ENCODE measurements around the gene FLCN.

Gene FLCN

GRCh38 chr17:17180741-17181525, 56.0 kb downstream of the FLCN start:
- H3K4me1 Mint-ChIP-seq, result peaks cover 95% of the 10 kb centered on the region
- no peak for DNase-seq
- H3K9me3 Mint-ChIP-seq, result no peaks in the 10 kb centered on the region
- H3K36me3 Mint-ChIP-seq, result peaks cover 77% of the 10 kb centered on the region
- H3K27me3 Mint-ChIP-seq, result no peaks in the 10 kb centered on the region
- CTCF ChIA-PET, result interaction anchor here (1.3 kb wide), 1 partner anchor 25 kb away, joined by 4 read pairs; no protein-coding TSS in a partner anchor
- peak overlapping the region; percentile 97 for H3K27ac Mint-ChIP-seq
- H3K4me3 Mint-ChIP-seq, result peak overlapping the region; percentile 84

- CTCF ChIA-PET, result interaction anchor here (1.5 kb wide), 1 partner anchor 24 kb away, joined by 4 read pairs; no protein-coding TSS in a partner anchor
- Mint-ChIP-seq H3K4me3 (peak overlapping the region; percentile 74), H3K9me3 (no peaks in the 10 kb centered on the region), H3K27ac (peak overlapping the region; percentile 97), H3K27me3 (no peaks in the 10 kb centered on the region), H3K4me1 (peaks cover 95% of the 10 kb centered on the region), H3K36me3 (peaks cover 72% of the 10 kb centered on the region)
- peak; percentile 66 for DNase-seq
These were observed 56.8 kb downstream of the FLCN start for GRCh38 chr17:17180141-17180603.

GRCh38 chr17:17179371-17179827, 57.6 kb downstream of the FLCN start:
- peak; percentile 50 for DNase-seq
- Mint-ChIP-seq H3K4me1 (peaks cover 94% of the 10 kb centered on the region), H3K4me3 (peak overlapping the region; percentile 74), H3K36me3 (peaks cover 71% of the 10 kb centered on the region), H3K9me3 (no peaks in the 10 kb centered on the region), H3K27me3 (no peaks in the 10 kb centered on the region), H3K27ac (peak overlapping the region; percentile 97)
- CTCF ChIA-PET, result interaction anchor here (1.5 kb wide), 1 partner anchor 24 kb away, joined by 4 read pairs; no protein-coding TSS in a partner anchor

GRCh38 chr17:17177176-17177575, 59.8 kb downstream of the FLCN start:
- no peaks in the 10 kb centered on the region for H3K9me3 Mint-ChIP-seq
- H3K27ac Mint-ChIP-seq, result peak overlapping the region; percentile 97
- H3K4me3 Mint-ChIP-seq, result peak overlapping the region; percentile 60
- H3K4me1 Mint-ChIP-seq, result peaks cover 93% of the 10 kb centered on the region
- CTCF ChIA-PET, result interaction anchor here (1.3 kb wide), 1 partner anchor 27 kb away, joined by 4 read pairs; no protein-coding TSS in a partner anchor
- H3K27me3 Mint-ChIP-seq, result no peaks in the 10 kb centered on the region
- peaks cover 76% of the 10 kb centered on the region for H3K36me3 Mint-ChIP-seq
- DNase-seq, result peak; percentile 49

GRCh38 chr17:17176341-17176740, 60.6 kb downstream of the FLCN start:
- Mint-ChIP-seq H3K27me3 (no peaks in the 10 kb centered on the region), H3K4me3 (peak overlapping the region; percentile 73), H3K27ac (peak overlapping the region; percentile 97), H3K9me3 (no peaks in the 10 kb centered on the region), H3K4me1 (peaks cover 92% of the 10 kb centered on the region), H3K36me3 (peaks cover 75% of the 10 kb centered on the region)
- CTCF ChIA-PET, result interaction anchor here (1.5 to 2.5 kb wide), 2 partner anchors 21 to 35 kb away, joined by 5 to 6 read pairs; no protein-coding TSS in a partner anchor
- DNase-seq, result peak; percentile 66

GRCh38 chr17:17175917-17176316, 61.1 kb downstream of the FLCN start:
- H3K27ac Mint-ChIP-seq, result peak overlapping the region; percentile 97
- H3K27me3 Mint-ChIP-seq, result no peaks in the 10 kb centered on the region
- no peaks in the 10 kb centered on the region for H3K9me3 Mint-ChIP-seq
- H3K36me3 Mint-ChIP-seq, result peaks cover 76% of the 10 kb centered on the region
- DNase-seq, result peak; percentile 60
- CTCF ChIA-PET, result interaction anchor here (1.5 to 2.5 kb wide), 2 partner anchors 20 to 34 kb away, joined by 5 to 6 read pairs; no protein-coding TSS in a partner anchor
- peak overlapping the region; percentile 73 for H3K4me3 Mint-ChIP-seq
- H3K4me1 Mint-ChIP-seq, result peaks cover 92% of the 10 kb centered on the region

GRCh38 chr17:17175340-17175739, 61.6 kb downstream of the FLCN start:
- Mint-ChIP-seq H3K36me3 (peaks cover 71% of the 10 kb centered on the region), H3K27me3 (no peaks in the 10 kb centered on the region), H3K4me1 (peaks cover 89% of the 10 kb centered on the region), H3K27ac (peak overlapping the region; percentile 97), H3K9me3 (no peaks in the 10 kb centered on the region), H3K4me3 (no peak overlapping the region)
- CTCF ChIA-PET, result interaction anchor here (1.2 to 2.5 kb wide), 3 partner anchors 8 to 34 kb away, joined by 3 to 6 read pairs (median 5); no protein-coding TSS in a partner anchor
- no peak for DNase-seq

GRCh38 chr17:17173921-17174320, 63.0 kb downstream of the FLCN start:
- DNase-seq, result no peak
- no peaks in the 10 kb centered on the region for H3K27me3 Mint-ChIP-seq
- no peak overlapping the region for H3K4me3 Mint-ChIP-seq
- peaks cover 63% of the 10 kb centered on the region for H3K36me3 Mint-ChIP-seq
- H3K9me3 Mint-ChIP-seq, result no peaks in the 10 kb centered on the region
- peak overlapping the region; percentile 83 for H3K27ac Mint-ChIP-seq
- CTCF ChIA-PET, result interaction anchor here (1.2 kb wide), 1 partner anchor 10 kb away, joined by 3 read pairs; no protein-coding TSS in a partner anchor
- peaks cover 81% of the 10 kb centered on the region for H3K4me1 Mint-ChIP-seq

GRCh38 chr17:17172990-17173389, 64.0 kb downstream of the FLCN start:
- Mint-ChIP-seq H3K27me3 (no peaks in the 10 kb centered on the region), H3K36me3 (peaks cover 64% of the 10 kb centered on the region), H3K9me3 (no peaks in the 10 kb centered on the region), H3K4me1 (peaks cover 81% of the 10 kb centered on the region), H3K4me3 (no peak overlapping the region), H3K27ac (peak overlapping the region; percentile 83)
- no peak for DNase-seq
- CTCF ChIA-PET, result interaction anchor here (1.0 kb wide), 1 partner anchor 18 kb away, joined by 3 read pairs; no protein-coding TSS in a partner anchor

GRCh38 chr17:17172001-17172939, 64.7 kb downstream of the FLCN start:
- H3K36me3 Mint-ChIP-seq, result peaks cover 61% of the 10 kb centered on the region
- H3K4me1 Mint-ChIP-seq, result peaks cover 74% of the 10 kb centered on the region
- H3K9me3 Mint-ChIP-seq, result no peaks in the 10 kb centered on the region
- CTCF ChIA-PET, result interaction anchor here (1.0 kb wide), 1 partner anchor 19 kb away, joined by 3 read pairs; no protein-coding TSS in a partner anchor
- H3K27ac Mint-ChIP-seq, result no peak overlapping the region
- no peak for DNase-seq
- no peaks in the 10 kb centered on the region for H3K27me3 Mint-ChIP-seq
- H3K4me3 Mint-ChIP-seq, result no peak overlapping the region

- CTCF ChIA-PET, result no interaction called here
- Mint-ChIP-seq H3K9me3 (no peaks in the 10 kb centered on the region), H3K27ac (peak overlapping the region; percentile 79), H3K27me3 (no peaks in the 10 kb centered on the region), H3K4me1 (peaks cover 67% of the 10 kb centered on the region), H3K36me3 (peaks cover 59% of the 10 kb centered on the region), H3K4me3 (no peak overlapping the region)
- no peak for DNase-seq
These were observed 65.8 kb downstream of the FLCN start for GRCh38 chr17:17171186-17171585.

- Mint-ChIP-seq H3K4me1 (peaks cover 60% of the 10 kb centered on the region), H3K36me3 (peaks cover 58% of the 10 kb centered on the region), H3K27ac (no peak overlapping the region), H3K9me3 (no peaks in the 10 kb centered on the region), H3K27me3 (no peaks in the 10 kb centered on the region), H3K4me3 (no peak overlapping the region)
- DNase-seq, result no peak
- CTCF ChIA-PET, result no interaction called here
These were observed 66.5 kb downstream of the FLCN start for GRCh38 chr17:17170346-17170985.

GRCh38 chr17:17169396-17169795, 67.6 kb downstream of the FLCN start:
- CTCF ChIA-PET, result no interaction called here
- peaks cover 62% of the 10 kb centered on the region for H3K36me3 Mint-ChIP-seq
- no peaks in the 10 kb centered on the region for H3K27me3 Mint-ChIP-seq
- H3K4me3 Mint-ChIP-seq, result no peak overlapping the region
- no peak for DNase-seq
- H3K4me1 Mint-ChIP-seq, result peaks cover 50% of the 10 kb centered on the region
- no peaks in the 10 kb centered on the region for H3K9me3 Mint-ChIP-seq
- H3K27ac Mint-ChIP-seq, result no peak overlapping the region

Data from activated naive CD4-positive, alpha-beta T cell treated with anti-CD3 and anti-CD28 coated beads, Interleukin-2, amount 10 ng/mL, durations not matched to agents 7 days and 5 days (primary cell).